Epithelial cell of esophagus (primary cell): ENCODE measurements around the gene TAOK2.
"Not testable (repeated sequence)": the region's sequence is repeated elsewhere in the genome, so short reads cannot be mapped to it uniquely, and the experiment has no call there.

Source experiments
- DNase-seq: peaks from one replicate; pipeline ENCODE4 v3.0.0; 2010; ENCODE audit warnings: low read depth
- H3K4me3 ChIP-seq: 2 replicates; pipeline ENCODE4 v1.5.1; 2011; ENCODE audit warnings: mild to moderate bottlenecking, low read length, control low read depth
- TF ChIP-seq, protein P1 (sequence below): IDR thresholded peaks from 2 replicates; pipeline ENCODE4 v1.5.1; 2011; ENCODE audit warnings: low read depth, mild to moderate bottlenecking, low read length, control low read depth, inconsistent platforms; ENCODE audit not compliant: insufficient read depth; ENCODE audit errors: missing control alignments

Gene TAOK2

DNA sequence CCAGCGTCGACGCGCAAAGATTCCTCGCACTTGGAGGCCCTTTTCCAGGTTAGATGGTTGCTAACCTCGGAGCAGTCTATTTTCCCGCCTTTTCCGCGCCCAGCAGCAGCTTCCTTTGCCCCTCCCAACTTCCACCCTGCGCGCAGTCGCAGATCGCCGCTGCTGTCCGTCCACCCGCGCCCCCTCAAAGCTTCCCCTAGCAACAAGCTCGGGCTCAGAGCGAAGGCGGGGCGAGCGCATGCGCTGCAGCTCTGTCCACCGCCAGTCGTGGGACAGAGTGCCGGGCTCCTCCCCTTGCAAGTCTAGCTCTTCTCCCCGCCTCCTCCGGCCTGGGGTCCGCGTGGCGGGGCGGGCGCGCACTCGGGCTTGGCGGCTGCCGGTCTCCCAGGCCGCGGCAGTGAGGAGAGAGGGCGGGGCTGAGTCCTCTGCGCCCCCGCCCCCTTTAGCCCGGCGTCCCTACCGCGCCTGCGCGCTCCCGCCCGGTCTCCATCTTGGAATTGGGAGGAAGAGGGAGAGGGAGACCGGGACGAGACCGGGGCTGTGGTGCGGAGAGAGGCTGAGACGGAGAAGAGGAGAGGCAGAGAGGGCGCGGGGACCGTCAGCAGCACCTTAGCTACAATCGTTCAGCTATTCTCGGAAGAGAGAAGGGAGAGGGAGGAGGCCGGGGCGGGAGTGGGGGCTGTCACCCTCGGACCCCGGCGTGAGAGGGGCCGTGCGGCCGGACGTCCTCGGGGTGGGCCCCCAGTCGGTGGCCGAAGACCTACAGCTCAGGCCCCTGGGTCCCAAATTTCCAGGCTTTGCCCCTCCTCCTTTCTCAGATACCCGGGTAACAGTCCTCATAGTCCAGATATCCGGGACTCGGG, at the start of gene TAOK2:
Gene TAOK2, plus strand, starts transcription at position 485 of the 863 bp plus-strand sequence. CDS start 3,905 bp downstream, outside the sequence.
- peak within 1 kb of the TSS; percentile 94 for H3K4me3 ChIP-seq
- peak; percentile 99 for DNase-seq
- TF ChIP-seq, protein P1, sequence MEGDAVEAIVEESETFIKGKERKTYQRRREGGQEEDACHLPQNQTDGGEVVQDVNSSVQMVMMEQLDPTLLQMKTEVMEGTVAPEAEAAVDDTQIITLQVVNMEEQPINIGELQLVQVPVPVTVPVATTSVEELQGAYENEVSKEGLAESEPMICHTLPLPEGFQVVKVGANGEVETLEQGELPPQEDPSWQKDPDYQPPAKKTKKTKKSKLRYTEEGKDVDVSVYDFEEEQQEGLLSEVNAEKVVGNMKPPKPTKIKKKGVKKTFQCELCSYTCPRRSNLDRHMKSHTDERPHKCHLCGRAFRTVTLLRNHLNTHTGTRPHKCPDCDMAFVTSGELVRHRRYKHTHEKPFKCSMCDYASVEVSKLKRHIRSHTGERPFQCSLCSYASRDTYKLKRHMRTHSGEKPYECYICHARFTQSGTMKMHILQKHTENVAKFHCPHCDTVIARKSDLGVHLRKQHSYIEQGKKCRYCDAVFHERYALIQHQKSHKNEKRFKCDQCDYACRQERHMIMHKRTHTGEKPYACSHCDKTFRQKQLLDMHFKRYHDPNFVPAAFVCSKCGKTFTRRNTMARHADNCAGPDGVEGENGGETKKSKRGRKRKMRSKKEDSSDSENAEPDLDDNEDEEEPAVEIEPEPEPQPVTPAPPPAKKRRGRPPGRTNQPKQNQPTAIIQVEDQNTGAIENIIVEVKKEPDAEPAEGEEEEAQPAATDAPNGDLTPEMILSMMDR: no peak

- no peak for DNase-seq
- TF ChIP-seq, protein P1: no peak
- H3K4me3 ChIP-seq: peak overlapping the region; percentile 82
Measured at GRCh38 chr16:29925105-29925756, 48.4 kb upstream of the TAOK2 start.

- peak; percentile 79 for DNase-seq
- TF ChIP-seq, protein P1: no peak
- H3K4me3 ChIP-seq: peak within 1 kb of the TSS; percentile 82
Measured at GRCh38 chr16:29925781-29926710, 47.6 kb upstream of the TAOK2 start, which contains the start of gene KCTD13. TSS of gene KCTD13 (minus strand) at chr16:29926226. CDS start at chr16:29926033, 193 bp downstream.

DNA sequence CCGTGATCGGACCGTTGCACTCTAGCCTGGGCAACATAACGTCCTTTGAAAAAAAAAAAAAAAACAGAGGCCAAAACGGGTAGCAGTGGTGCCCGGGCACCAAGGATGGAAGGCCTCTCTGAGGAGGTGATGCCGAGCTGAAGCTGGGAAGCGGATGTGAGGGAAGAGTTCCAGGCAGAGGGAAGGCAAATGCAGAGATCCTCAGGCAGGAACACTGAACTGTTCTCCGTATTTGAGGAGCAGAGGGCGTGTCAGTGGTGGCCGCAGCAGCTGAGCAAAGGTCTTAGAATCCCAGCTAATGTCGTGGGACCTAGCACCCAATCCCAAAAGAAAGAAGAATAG, 47.0 kb upstream of the TAOK2 start:
- TF ChIP-seq, protein P1: no peak
- peak; percentile 14 for DNase-seq
- peak overlapping the region; percentile 82 for H3K4me3 ChIP-seq

GRCh38 chr16:29927070-29927905, 46.4 kb upstream of the TAOK2 start:
- H3K4me3 ChIP-seq: peak overlapping the region; percentile 82
- DNase-seq: no peak
- TF ChIP-seq, protein P1: no peak

GRCh38 chr16:29931750-29932149, 41.9 kb upstream of the TAOK2 start:
- DNase-seq, H3K4me3 ChIP-seq: not testable (repeated sequence)
